Skin of body (tissue), 2 donors: ENCODE measurements around the gene BNIP1. TPM values are rescaled to one million over a fixed set of nuclear protein-coding genes. Genes with fewer than 3 reads are reported as not detected.

ENCODE experiments used
- DNase-seq: peaks from one replicate; lab custom pipeline; 2025; lab: John Stamatoyannopoulos, UW
- total RNA-seq: library from RNA; depleted of rRNA; stranded (reverse); fragments of >200 nt; gene quantifications from one replicate; pipeline ENCODE4 v1.2.3, GENCODE V29; 2014

The BNIP1 gene
- total RNA-seq, 1 donor from 2014 or later = 14.1 TPM

DNA sequence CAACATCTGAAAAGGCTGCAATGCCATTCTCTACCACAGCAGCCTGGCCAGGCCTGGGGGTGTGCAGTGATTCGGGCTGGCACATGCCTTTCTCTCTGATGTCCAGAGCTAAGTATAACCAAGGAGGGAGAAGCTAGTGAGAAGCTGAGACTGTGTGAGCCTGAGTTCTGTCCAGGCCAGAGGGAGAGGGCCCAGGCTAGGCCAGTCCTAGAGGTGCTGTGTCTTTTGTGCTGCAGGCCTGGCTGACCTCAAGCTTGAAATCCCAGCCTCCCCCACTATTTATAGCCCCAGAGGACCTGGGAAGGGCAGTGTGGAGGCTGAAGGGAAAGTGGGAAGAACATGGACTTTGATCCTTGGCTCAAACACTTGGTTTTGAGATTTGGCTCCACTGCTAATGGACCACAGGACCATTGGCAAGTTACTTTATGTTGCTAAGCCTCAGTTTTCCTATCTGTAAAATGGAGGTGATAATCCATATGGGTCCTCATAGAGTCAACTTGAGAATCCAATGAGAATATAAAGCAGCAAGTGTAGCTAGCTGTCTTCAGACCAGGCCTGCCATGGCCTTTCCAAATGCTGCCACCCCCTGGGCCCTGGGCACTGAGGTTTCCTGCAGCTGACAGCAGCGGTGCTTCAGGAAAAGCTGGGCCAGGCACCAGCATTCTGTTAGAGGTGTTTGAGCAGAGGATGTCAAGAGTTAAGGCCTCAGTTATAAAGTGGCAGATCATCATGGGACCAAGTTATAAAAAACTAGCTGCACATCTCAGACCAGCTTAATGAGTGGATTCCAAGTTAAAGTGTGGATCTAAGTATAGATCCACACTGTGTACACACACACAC is 21.1 kb downstream of the BNIP1 start:
- no peak for DNase-seq

DNA sequence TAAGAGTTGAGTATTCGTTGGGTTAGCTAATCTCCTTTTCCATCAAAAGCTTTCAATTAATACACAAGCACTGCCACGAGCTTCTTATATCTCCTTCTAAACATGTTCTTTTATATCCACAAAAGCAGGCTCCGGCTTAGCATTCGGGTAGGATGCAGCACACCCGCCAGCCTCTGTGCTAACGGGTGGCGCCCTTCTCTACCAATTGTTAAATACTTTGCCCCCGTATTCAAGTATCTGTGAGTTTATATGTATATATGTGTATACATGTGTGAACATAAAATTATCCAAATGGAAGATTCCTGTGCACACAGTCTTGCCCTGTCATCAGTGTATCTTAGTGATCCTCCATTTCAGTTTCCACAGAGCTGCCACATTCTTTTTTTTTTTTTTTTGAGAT is 27.8 kb downstream of the BNIP1 start:
- no peak for DNase-seq

DNA sequence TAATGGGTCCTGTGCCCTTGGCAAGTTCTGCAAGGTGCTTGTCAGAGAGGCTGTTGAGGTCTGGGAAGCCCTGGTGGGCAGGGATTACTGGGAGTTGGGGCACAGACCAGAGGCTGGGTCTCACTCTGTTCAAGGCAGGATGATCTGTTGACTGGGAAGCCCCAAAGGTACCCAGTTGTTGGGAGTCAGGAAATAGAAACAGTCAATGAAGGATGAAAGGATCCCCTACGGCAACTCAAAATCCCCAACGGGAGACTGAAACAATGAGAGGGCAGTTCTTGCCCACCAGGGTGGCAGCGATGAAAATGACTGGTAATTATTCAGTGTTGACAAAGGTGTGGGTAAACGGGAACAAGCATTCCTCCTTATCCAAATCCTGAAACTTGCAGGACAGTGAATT is 31.2 kb downstream of the BNIP1 start:
- DNase-seq = no peak

DNA sequence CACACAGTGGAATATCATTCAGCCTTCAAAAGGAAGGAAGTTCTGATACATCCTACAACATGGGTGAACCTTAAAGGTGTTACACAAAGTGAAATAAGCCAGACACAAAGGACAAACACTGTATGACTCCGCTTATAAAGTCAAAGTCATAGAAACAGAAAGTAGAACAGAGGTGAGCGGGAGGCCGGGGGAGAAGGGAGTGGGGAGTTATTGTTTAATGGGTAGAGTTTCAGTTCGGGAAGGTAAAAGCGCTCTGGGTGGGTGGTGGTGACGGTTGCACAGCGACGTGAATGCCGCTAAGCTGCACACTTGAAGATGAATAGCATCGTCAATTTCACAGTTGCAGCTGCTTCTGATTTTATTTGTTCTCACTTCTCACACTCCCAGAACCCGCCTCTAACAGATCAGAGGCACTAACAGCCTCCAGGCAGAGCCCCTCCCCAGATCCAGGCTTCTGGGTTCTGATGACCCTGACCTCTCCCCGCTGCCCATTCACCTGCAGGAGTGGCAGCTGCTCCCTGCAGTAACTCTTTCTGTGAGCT is 34.1 kb downstream of the BNIP1 start:
- DNase-seq = no peak

DNA sequence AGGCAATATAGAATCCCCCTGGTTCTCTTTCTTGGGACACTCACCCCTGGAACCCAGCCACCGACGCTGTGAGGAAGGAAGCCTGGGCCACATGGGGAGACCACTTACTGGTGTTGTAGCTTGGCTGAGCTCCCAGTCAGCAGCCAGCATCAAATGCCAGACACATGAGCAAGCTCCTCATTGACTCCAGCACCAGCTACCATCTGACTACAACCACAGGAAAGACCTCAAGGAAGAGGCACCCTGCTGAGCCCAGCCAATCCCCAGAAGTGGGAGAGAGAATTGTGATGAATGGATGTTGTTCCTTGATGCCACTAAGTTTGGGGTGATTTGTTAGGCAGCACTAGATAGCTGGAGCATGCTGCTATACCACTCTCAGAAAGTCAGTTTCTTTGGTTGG is 36.0 kb downstream of the BNIP1 start:
- DNase-seq = no peak

DNA sequence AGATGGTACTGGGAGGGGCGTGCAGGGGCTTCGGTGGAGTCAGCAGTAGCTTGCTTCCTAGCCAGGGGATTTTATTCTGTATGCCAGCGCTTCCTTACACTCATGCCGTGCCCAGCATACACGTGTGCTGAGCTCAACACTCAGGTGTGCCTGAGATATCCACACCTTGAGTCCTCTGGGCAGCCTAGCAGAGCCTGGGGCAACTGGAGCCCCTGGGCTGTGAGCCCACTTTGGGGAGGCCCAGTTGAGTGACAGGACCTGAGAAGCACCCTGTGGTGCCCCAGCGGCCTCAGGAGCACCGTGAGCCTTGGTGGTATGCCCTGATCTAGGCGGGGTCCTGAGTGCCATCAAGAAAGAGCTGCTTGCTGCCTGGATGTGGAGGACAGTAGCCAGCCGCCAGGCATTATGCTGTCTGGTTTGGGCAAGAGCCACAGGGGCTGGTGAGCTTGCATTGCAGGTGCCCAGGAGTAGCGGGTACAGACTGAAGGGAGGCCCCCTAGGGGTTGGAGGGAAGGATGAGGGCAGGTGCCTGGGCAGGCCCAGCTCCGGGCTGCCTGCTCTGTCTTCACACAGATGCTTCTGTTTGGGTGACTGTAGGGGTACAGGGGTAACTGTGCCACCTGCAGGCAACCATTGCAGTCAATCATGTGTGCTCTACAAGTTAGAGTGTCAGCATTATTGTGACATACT is 42.9 kb downstream of the BNIP1 start:
- no peak for DNase-seq

DNA sequence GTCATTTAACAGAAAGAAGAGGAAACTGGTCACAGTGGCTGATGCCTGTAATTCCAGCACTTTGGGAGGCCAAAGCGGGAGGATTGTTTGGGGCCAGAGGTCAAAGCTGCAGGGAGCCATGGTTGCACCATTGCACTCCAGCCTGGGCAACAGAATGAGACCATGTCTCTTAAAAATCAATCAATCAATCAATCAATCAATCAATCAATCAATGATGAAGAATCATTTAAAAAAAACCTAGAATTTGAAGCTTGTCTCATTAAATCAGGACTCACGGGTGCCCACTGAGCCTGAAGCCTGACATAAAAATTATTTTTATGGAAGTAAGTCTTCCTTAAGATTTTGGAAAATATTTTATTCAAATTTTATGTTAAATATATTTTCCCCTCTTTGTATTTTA is 43.9 kb downstream of the BNIP1 start:
- DNase-seq = no peak

DNA sequence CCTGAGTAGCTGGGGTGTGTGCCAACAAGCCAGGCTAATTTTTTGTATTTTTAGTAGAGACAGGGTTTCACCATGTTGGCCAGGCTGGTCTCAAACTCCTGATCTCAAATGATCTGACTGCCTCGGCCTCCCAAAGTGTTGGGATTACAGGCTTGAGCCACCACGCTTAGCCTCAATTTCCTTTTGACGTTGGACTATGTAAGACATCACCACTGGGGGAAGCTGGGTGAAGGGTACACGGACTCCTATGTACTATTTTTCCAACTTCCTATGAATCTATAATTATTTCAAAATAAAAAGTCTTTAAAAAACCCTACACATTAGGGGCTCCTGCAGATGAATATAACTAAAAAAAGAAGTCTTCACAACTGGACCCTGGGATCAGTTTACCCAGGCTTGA is 46.7 kb downstream of the BNIP1 start:
- DNase-seq = no peak

DNA sequence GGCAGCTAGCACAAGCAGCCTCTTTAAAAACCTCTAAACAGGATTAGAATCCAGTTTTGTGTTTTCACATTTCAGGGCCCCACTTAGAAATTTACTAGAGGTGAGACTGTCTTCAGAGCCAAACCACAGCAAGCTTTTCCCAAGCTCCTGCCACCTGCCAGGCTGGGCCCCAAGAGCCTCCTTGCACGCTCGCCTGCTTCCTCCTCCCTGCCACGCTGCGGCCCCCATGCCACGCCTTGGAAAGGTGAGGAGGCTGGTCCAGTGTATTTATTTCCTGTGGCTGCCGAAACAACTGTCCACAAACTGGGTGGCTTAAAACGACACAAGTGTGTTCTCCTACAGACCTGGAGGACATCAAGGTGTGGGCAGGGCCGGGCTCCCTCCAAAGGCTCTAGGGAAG is 47.2 kb downstream of the BNIP1 start:
- no peak for DNase-seq

DNA sequence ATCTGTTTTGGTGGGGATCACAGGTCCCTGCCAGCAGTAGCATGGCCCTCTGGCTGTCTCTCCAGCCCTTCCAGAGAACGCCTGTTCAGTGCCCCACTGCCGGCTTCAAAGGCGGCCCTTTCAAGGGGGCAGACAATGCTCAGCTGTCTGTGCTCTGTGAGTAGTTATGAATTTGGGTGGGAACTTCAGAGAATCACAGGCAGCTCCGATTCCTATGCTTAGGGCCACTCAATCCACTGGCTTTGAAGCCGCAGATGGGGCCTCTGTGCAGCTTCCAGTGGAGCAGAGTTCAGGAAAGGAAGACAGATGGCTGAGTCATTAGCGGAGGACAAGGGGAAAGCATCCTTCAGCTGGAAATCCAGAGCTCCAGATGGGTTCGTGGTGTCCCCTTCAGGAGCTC is 48.2 kb downstream of the BNIP1 start:
- DNase-seq = peak; percentile 3

DNA sequence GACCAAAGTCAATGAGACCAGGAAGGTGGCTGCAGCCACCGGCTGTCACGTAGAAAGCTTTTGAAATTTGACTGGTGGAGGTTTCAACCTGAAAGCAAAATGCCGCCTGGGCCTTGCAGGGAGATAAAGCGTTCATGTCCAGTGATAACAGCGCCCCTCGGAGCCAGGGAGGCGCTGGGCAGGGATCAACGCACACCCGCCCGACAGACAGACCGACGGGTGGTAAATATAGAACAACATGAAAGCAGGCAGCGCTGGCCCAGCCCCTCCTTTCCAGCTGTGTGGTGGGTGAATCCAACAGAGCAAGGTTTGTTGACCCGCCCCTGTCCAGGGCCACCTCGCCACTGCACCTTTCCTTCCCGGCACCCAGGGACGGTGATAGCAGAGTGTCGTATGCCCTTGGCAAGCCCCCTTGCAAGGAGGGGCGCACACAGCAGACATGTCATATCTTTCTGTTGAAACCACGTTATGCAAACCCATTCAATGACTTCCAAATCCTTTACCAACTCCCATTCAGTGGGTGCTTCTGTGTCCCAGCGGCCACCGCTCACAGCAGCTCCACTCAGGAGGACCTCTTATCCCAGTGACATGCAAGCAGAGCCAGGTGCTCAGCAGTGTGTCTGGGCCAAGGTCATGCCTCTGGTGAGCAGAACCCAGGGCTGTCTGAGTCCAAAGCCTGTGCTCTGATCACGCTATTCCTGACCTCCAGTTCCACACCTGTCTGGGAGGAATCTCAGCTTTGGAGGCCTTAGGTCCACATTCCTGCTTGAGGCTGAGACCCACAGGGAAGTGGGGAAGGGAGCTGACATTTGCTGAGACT is 52.0 kb downstream of the BNIP1 start:
- DNase-seq = no peak

DNA sequence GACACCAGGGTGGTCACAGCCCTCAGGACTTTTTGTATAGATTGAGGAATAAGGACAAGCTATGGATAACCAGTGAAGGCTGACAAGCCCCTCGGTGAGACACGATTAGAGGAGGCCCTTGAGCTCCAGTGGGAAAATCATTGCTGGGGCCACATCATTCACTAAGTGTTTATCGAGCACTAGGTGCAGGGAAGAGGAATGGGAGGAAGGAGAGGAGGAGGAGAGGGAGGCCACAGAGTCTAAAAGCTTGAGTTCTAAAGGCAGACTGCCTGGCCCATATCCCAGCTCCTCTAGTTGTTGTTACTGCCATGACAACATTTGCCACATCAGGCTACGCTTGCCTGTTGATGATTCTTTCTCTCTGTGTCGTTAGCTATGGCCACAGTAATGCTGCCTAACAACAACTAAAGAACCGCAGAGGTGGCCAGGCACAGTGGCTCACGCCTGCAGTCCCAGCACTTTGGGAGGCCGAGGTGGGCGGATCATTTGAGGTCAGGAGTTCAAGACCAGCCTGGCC is 53.1 kb downstream of the BNIP1 start:
- peak; percentile 7 for DNase-seq

DNA sequence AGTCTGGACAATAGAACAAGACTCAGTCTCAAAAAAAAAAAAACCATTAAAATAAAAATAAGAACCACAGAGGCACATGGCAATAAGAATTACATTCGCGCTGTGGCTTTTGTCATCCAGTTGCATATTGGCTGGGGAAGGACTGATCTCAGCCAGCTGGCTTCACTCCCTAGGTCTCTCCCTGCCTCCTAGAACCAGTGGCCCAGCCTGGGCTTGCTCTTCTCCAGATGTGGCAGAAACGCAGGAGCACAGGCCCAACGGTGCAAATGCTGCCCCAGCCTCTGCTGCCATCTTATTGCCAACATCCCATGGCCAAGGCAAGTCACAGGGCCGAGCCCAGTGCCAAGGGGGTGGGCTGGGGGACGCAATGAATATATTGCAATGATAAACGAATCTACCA is 53.7 kb downstream of the BNIP1 start:
- DNase-seq = peak; percentile 23

DNA sequence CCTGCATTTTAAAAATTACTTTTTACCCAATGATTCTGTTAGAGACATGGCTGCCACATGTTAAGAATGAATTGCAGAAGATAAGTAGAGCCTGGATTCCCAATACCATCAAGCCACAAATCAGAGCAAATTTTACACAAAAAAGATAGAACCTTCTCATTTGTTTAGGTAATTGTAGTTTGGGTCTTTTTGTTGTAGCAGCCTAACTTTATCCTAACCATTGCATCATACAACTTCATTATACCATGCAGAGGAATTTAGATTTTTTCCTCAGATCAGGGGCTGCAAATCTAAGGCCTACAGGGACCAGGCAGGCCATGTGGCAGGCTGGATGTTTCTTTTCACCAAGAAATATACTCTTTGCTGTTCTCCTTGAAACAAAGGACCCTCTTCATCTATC is 56.0 kb downstream of the BNIP1 start:
- no peak for DNase-seq

DNA sequence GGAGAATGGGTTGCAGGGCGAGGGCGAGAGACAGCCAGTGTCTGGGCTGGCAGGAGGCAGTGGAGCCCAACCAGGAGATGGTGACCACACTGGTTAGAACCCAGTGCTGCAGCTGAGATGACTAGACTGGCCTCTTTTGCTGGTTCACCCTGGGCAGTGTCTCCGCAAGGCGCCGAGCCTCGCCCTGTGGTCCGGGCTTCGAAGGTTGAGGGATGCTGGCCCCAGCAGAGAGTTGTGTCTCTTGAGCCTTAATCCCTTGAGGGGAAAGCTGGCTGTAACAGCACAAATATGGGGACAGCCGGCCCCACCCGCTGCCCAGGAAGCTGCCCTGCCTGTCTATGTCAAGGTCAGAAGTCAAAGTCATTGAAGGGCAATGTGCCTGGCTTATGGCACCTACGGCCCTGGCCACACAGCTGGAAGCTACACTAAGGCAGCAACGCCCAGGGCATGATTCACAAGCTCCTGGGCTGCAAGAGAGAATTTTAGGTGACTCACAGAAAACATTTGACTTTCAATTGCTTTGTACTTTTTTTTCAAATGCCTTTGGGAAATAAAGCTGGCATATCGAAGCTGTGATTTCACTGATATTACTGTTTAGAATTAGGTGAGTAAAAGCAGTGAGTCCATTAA is 57.4 kb downstream of the BNIP1 start:
- DNase-seq = no peak

DNA sequence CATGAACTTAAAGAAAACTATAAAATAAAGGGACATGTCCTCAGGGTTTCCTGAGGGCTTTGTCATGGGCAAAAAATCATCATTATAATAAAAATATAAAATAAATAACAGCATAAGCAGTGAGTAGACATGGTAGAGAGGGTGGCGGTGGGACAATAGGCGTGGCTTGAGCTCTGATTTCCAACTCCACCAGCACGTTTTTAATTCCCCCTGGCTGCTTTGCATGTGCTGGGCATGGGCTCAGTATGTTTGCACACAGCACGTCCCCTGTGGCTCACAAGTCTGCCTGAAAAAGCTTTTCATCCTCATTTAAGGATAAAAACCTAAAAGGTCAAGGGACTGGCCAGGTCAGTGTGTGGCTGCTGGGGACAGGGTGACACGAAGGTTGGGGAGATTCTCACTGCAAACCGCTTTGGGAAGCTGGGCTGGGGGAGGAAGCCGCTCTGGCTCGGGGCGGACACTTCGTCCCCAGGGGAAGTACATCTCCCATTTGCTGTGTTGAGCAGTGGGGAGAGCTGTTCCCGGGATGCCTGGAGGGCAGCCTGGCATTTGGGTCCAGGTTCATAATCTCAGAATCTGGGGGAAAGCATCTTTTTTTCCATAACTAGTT is 58.0 kb downstream of the BNIP1 start:
- DNase-seq = no peak

DNA sequence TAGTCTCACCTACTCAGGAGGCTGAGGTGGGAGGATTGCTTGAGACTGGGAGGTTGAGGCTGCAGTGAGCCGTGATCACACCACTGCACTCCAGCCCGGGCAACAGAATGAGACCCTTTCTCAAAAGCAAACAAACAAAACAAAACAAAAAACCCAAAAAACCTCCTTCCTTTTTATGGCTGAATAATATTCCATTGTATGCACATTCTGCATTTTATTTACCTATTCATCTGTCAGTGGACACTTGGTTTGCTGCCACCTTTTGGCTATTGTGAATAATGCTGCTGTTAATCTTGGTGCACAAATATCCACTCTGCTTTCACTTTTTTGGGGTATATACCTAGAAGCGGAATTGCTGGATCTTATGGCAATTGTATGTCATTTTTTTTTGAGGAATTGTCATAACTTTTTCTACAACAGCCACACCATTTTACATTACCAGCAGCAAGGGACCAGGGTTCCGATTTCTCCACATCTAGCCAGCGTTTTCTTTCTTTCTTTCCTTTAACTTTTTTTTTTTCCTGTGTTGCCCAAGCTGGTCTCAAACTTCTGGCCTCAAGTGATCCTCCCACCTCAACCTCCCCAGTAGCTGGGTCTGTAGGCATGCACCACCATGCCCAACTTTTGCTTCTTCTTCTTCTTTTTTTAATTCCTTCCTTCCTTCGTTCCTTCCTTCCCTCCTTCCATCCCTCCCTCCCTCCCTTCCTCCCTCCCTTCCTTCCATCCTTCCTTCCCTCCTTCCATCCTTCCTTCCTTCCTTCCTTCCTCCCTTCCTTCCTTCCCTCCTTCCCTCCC is 60.1 kb downstream of the BNIP1 start:
- no peak for DNase-seq

DNA sequence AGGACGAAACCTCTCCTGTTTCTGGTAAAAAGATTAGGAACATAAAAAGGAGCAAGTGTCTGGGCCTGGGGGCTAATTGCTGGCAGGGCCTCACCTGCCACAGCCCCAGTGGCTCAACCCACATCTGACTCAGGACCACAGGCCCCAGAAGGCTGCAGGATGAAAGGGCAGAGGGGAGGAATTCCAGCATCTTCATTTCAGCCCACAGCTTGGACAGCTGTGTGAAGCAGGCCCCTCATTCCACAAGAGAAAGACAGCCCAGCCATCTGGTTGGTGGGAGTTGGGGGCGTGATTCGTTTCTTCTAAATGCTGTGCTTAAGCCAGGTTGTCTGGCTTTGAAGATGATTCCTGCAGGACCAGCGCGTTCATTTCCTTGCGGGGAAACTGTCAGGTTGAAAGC is 61.6 kb downstream of the BNIP1 start:
- DNase-seq = no peak

DNA sequence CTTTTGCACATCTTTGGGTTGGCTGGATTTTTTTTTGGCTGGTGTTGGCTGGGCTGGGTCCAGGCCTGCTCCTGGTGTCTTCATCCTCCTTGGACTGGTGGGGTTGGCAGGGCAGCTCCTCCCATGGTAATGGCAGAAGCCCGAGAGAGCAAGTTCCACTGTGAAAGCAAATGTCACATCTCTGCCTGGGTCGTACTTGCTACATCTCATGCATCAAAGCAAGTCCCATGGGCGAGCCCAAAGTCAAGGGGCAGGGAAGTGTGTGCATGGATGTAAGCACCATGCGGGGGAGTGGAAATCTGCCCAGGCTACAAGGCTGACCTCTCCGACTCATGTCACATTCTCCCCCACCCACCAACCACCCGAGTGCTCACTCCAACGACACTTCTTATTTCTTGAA is 64.0 kb downstream of the BNIP1 start:
- no peak for DNase-seq

DNA sequence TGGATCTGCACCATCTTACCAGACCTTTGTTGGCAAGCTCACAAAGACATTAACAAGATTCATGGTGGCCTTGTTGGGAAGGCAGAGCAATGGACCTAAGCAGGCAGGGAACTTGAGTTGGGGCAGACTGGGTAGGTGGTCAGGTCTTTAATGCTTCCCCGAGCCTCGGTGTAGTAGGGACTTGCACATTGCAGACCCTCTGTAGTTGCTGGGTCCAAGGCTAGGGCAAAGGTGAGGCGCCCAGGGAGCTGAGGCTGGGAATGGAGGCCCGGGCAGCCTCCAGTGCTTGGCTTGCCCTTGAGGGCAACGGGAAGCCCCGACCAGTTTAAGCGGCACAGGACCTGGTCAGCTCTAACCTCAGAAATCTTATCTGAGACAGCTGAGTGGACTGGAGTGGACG is 66.5 kb downstream of the BNIP1 start:
- no peak for DNase-seq
